HG02840 (cell line): ENCODE results near the gene TNIK.
A peak's percentile ranks its signal among the peaks of the same experiment; 100 is the strongest.
"Not testable (repeated sequence)": the region's sequence is repeated elsewhere in the genome, so short reads cannot be mapped to it uniquely, and the experiment has no call there.

Source experiments
- ATAC-seq: cut with Tn5 transposase; IDR thresholded peaks from one replicate; pipeline ENCODE4 v1.9.1; 2021; ENCODE audit warnings: mild to moderate bottlenecking, moderate library complexity, moderate number of reproducible peaks; ENCODE audit not compliant: unreplicated experiment, low FRiP score

Gene TNIK

GRCh38 chr3:171371354-171371753, 88.9 kb downstream of the TNIK start:
- ATAC-seq: no peak

GRCh38 chr3:171369156-171369555, 91.0 kb downstream of the TNIK start:
- ATAC-seq: no peak

GRCh38 chr3:171366738-171367137, 93.5 kb downstream of the TNIK start:
- not testable (repeated sequence) for ATAC-seq

GRCh38 chr3:171366043-171366442, 94.2 kb downstream of the TNIK start:
- no peak for ATAC-seq

GRCh38 chr3:171365489-171365888, 94.7 kb downstream of the TNIK start:
- no peak for ATAC-seq

- no peak for ATAC-seq
These were observed 95.7 kb downstream of the TNIK start for GRCh38 chr3:171364500-171364899.

- no peak for ATAC-seq
These were observed 97.0 kb downstream of the TNIK start for GRCh38 chr3:171363202-171363601.

GRCh38 chr3:171362575-171362974, 97.6 kb downstream of the TNIK start:
- ATAC-seq: no peak

- no peak for ATAC-seq
These were observed 101.4 kb downstream of the TNIK start for GRCh38 chr3:171358881-171359198.

GRCh38 chr3:171358181-171358880, 101.9 kb downstream of the TNIK start:
- no peak for ATAC-seq

- no peak for ATAC-seq
These were observed 102.5 kb downstream of the TNIK start for GRCh38 chr3:171357721-171358120.

GRCh38 chr3:171356251-171356650, 104.0 kb downstream of the TNIK start:
- no peak for ATAC-seq

- ATAC-seq: no peak
These were observed 105.3 kb downstream of the TNIK start for GRCh38 chr3:171354706-171355582.

- no peak for ATAC-seq
These were observed 106.0 kb downstream of the TNIK start for GRCh38 chr3:171354049-171354705.

- ATAC-seq: no peak
These were observed 106.8 kb downstream of the TNIK start for GRCh38 chr3:171353423-171353822.

- no peak for ATAC-seq
These were observed 107.7 kb downstream of the TNIK start for GRCh38 chr3:171352387-171352935.

- no peak for ATAC-seq
These were observed 108.5 kb downstream of the TNIK start for GRCh38 chr3:171351676-171352075.

- ATAC-seq: no peak
These were observed 109.8 kb downstream of the TNIK start for GRCh38 chr3:171350364-171350763.

GRCh38 chr3:171349392-171349791, 110.8 kb downstream of the TNIK start:
- ATAC-seq: no peak

- peak; percentile 8 for ATAC-seq
These were observed 112.1 kb downstream of the TNIK start for GRCh38 chr3:171348121-171348520.
